Skin of body (tissue), 3 donors: Measurements from ENCODE around the gene POTEB3. TPM values are rescaled to one million over a fixed set of nuclear protein-coding genes. Genes with fewer than 3 reads are reported as not detected.
"Not testable (repeated sequence)": the region's sequence is repeated elsewhere in the genome, so short reads cannot be mapped to it uniquely, and the experiment has no call there.

Experiments used
- DNase-seq: peaks from one replicate; lab custom pipeline; 2025; lab: John Stamatoyannopoulos, UW
- small RNA-seq: library from RNA; depleted of rRNA; stranded (forward); fragments of <200 nt; gene quantifications from one replicate; pipeline ENCODE3, GENCODE V24; 2014; ENCODE audit warnings: low replicate concordance
- total RNA-seq: library from RNA; depleted of rRNA; stranded (reverse); fragments of >200 nt; gene quantifications from one replicate; pipeline ENCODE4 v1.2.3, GENCODE V29; 2014

Gene POTEB3
- total RNA-seq = not detected

- not testable (repeated sequence) for DNase-seq
Measured at GRCh38 chr15:21440399-21440798, at the start of gene POTEB3. Gene POTEB3 (minus strand): TSS chr15:21440499. CDS start chr15:21440011, 488 bp downstream.

- not testable (repeated sequence) for DNase-seq
Measured at GRCh38 chr15:21453683-21454082, 13.4 kb upstream of the POTEB3 start.

DNA sequence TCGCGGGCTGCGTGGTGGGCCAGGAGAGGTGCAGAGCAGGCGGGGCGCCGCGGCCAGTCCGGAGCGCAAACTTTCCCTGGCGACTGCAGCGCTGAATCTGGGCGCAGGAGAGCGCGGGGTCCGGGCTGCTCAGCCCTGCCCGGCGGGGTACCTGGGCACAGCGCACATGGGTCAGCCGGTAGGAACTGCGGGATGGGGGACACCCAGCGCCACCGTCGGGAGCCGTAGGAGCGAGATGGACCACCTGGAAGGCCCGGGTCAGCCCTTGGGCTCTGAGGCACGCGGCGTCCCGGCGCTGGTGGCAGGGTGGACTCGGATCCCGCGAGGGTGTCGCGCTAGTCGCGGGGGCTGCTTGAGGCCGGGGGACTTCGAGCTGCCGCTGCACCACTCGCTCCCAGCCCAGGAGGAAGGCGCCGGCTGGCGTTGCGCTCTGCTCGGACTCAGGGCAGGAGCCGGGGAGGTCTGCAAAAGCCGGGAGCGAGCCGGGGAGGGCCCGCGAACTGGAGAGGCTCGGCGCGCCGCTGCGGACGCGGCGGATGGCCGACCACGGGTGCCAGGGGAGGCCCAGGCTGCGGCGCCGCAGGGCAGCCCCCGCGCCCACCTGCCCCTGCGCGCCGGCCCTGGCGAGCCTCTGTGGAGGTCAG lies 11.7 kb upstream of the POTEB3 start:
- not testable (repeated sequence) for DNase-seq

GRCh38 chr15:21451487-21451886 lies 11.2 kb upstream of the POTEB3 start:
- not testable (repeated sequence) for DNase-seq

DNA sequence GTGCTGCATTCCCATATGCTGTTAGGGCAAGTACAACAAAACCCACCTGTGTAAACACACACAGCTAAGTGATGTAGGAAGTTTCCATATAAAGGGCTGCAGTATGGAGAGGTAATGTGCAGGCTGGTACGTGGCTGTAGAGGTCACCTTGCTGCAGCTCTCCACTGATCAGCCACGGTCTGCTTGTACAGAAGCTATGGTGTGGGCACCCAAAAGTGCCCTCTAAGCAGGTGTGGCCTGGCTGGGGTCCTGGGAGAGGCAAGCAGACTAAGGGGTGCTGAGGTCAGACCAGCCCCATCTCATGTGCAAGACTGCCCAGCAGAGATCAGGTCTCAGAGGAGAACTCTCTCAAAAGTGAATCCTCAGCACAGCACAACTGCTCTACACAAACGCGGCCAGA lies 32.9 kb downstream of the POTEB3 start:
- DNase-seq = not testable (repeated sequence)

- not testable (repeated sequence) for DNase-seq
Measured at GRCh38 chr15:21401531-21401930, 38.8 kb downstream of the POTEB3 start.

GRCh38 chr15:21399111-21399510 lies 41.2 kb downstream of the POTEB3 start:
- DNase-seq = not testable (repeated sequence)

DNA sequence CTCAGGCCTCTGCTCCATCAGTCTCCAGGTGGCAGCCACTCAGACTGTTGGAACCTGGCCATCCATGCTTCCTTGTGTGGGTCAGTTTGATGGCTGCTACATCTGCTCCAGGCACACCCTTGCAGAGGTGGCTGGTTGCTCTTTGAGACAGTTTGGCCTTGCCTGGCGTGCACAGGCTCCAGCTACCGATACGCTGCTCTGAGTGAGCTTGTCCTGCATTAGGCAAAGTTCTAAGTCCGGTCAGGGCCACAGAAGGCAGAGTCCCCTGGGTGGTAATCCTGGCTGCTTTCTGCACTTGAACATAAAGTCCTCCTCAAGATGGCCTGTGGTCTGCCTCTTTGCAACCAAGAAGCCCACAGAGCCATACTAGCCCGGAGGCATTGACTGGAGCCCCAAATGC lies 41.8 kb downstream of the POTEB3 start:
- not testable (repeated sequence) for DNase-seq

GRCh38 chr15:21397656-21398055 lies 42.6 kb downstream of the POTEB3 start:
- DNase-seq = not testable (repeated sequence)

- DNase-seq = not testable (repeated sequence)
Measured at GRCh38 chr15:21397186-21397585, 43.1 kb downstream of the POTEB3 start.

DNA sequence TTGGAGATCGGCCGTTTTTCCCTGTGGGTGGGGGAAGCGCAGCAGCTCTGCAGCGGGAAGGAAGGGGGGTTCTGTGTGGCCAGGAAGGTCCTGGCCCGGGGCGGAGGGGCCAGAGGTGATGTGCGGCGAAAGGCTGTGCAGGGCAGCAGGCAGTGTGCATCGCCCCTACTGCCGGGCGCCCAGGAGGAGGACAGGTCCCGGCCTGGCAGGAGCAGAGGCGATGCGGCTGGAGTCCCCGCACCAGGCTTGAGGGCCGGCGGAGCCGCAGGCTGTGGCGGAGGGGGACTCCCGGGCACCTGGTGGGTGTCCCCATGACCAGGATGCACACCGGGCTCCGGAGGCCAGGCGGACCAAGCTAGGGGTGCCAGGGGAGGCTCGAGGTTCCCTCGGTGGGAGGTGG lies 54.3 kb downstream of the POTEB3 start:
- DNase-seq = not testable (repeated sequence)

- DNase-seq = not testable (repeated sequence)
Measured at GRCh38 chr15:21383866-21384485, 56.3 kb downstream of the POTEB3 start.

GRCh38 chr15:21373682-21374081 lies 66.6 kb downstream of the POTEB3 start:
- DNase-seq = not testable (repeated sequence)

GRCh38 chr15:21369177-21369576 lies 71.1 kb downstream of the POTEB3 start:
- DNase-seq = not testable (repeated sequence)

DNA sequence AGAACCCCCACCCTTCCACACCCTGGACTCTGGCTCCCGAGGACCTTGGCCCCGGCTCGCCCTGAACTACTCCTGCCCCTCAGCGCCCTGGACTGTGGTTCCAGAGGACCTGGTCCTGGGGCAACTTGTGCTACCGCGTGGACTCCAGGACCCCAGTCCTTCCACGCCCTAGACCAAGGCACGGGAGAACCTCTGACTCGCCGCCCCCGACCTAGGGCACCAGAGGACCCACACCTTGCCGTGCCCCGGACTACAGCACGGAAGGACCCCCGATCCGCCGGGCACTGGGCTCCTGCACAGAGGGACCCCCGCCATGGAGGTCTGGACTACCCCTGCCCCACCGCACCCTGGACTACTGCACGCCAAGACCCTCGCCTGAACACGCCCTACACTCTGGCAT lies 71.7 kb downstream of the POTEB3 start:
- DNase-seq = not testable (repeated sequence)

Small RNAs within 50 kb of the gene (small RNA-seq; reads per million reads assigned to genes)
- gene GRAMD4P6 (not detected), gene MIR3118-3 (not detected), gene RF00026 (not detected)
